H1 (cell line): ENCODE data around the gene KIFBP. TPM values are rescaled to one million over a fixed set of nuclear protein-coding genes. Genes with fewer than 3 reads are reported as not detected.

Source experiments
- CTCF ChIA-PET: fragments of 300-600 bp; sonication (Branson Sonifier 250); formaldehyde crosslinking; loops from one replicate; lab custom pipeline; 2021; ENCODE audit not compliant: partially characterized antibody; lab: Charles Lee
- POLR2A ChIA-PET: fragments of 300-600 bp; sonication (Branson Sonifier 250); formaldehyde crosslinking; loops from one replicate; lab custom pipeline; 2021; ENCODE audit warnings: inconsistent platforms; ENCODE audit not compliant: partially characterized antibody; lab: Charles Lee
- DNase-seq, 2 experiments: peaks; one replicate each; pipeline versions ENCODE4 v3.0.0 to v3.0.0-alpha.2; 2010 to 2022; ENCODE audit warnings: low spot score in 2 of 2, low read depth in 1 of 2, mixed read lengths in 1 of 2
- FAIRE-seq: peaks from 2 replicates; lab custom pipeline; 2011; peaks lifted over from hg19 to GRCh38; lab: Jason Lieb, UNC
- H2AFZ ChIP-seq: 2 replicates; pipeline ENCODE4 v1.8.1; 2012; ENCODE audit warnings: low read length, inconsistent platforms
- H2AK5ac ChIP-seq: 2 replicates; pipeline ENCODE4 v1.6.1; 2013; ENCODE audit warnings: low read depth, low read length
- H2BK120ac ChIP-seq: replicated peaks from 2 replicates; pipeline ENCODE3; 2013; ENCODE audit warnings: low read depth, low read length, inconsistent platforms
- H2BK12ac ChIP-seq: 2 replicates; pipeline ENCODE4 v1.6.1; 2013; ENCODE audit warnings: low read depth, low read length
- H2BK15ac ChIP-seq: 2 replicates; pipeline ENCODE4 v1.6.1; 2013; ENCODE audit warnings: low read length
- H2BK20ac ChIP-seq: 2 replicates; pipeline ENCODE4 v1.6.1; 2013; ENCODE audit warnings: low read length
- H2BK5ac ChIP-seq: 2 replicates; pipeline ENCODE4 v1.6.1; 2013; ENCODE audit warnings: low read depth, low read length
- H3K14ac ChIP-seq: 2 replicates; pipeline ENCODE4 v1.6.1; 2013; ENCODE audit warnings: inconsistent platforms; ENCODE audit not compliant: insufficient read length
- H3K18ac ChIP-seq: 2 replicates; pipeline ENCODE4 v1.6.1; 2013; ENCODE audit warnings: low read length; ENCODE audit errors: extremely low read depth
- H3K23ac ChIP-seq: 2 replicates; pipeline ENCODE4 v1.6.1; 2013; ENCODE audit warnings: inconsistent platforms; ENCODE audit not compliant: insufficient read length
- H3K23me2 ChIP-seq: 2 replicates; pipeline ENCODE4 v1.6.1; 2013; ENCODE audit warnings: low read depth, low read length
- H3K27ac ChIP-seq: 2 replicates; pipeline ENCODE4 v1.6.1; 2011; ENCODE audit warnings: low read depth, low read length, inconsistent platforms
- H3K27me3 ChIP-seq, 4 experiments: replicated peaks in 1 of 4; 1 replicate in 1 of 4; 2 replicates in 3 of 4; pipeline versions ENCODE4 v1.6.1 to v1.8.1; 2011 to 2013; ENCODE audit warnings: low read length in 3 of 4, mild to moderate bottlenecking in 3 of 4, inconsistent platforms in 2 of 4, mixed read lengths in 2 of 4, moderate library complexity in 1 of 4; ENCODE audit not compliant: control insufficient read depth in 3 of 4, insufficient read depth in 3 of 4; ENCODE audit errors: extremely low read depth in 1 of 4
- H3K36me3 ChIP-seq, 4 experiments: 2 replicates each; pipeline versions ENCODE4 v1.6.1 to v1.8.1; 2011 to 2013; ENCODE audit warnings: mild to moderate bottlenecking in 4 of 4, low read length in 3 of 4, moderate library complexity in 2 of 4, control low read depth in 1 of 4, inconsistent platforms in 1 of 4; ENCODE audit not compliant: insufficient read depth in 4 of 4, control insufficient read depth in 2 of 4
- H3K4ac ChIP-seq: replicated peaks from 2 replicates; pipeline ENCODE3; 2013; ENCODE audit warnings: low read length, low read depth, mixed read lengths, inconsistent platforms; ENCODE audit not compliant: insufficient read length
- H3K4me1 ChIP-seq, 4 experiments: replicated peaks in 1 of 4; 1 replicate in 1 of 4; 2 replicates in 3 of 4; pipeline versions ENCODE4 v1.6.1 to v1.8.1; 2011 to 2013; ENCODE audit warnings: low read length in 3 of 4, inconsistent platforms in 2 of 4, mixed read lengths in 1 of 4; ENCODE audit not compliant: insufficient read depth in 4 of 4, control insufficient read depth in 3 of 4
- H3K4me2 ChIP-seq, 2 experiments: 2 replicates each; pipeline versions ENCODE4 v1.6.1 to v1.8.1; 2011 to 2013; ENCODE audit warnings: low read depth in 2 of 2, low read length in 2 of 2, control low read depth in 1 of 2, inconsistent platforms in 1 of 2, mild to moderate bottlenecking in 1 of 2; ENCODE audit not compliant: insufficient read depth in 1 of 2
- H3K4me3 ChIP-seq, 4 experiments: fragments of 200-600, 300-600 bp in 1 of 4; sonication (generic), shearing (Covaris generic), sonication (Bioruptor Twin) in 1 of 4; 2 replicates each; pipeline versions ENCODE4 v1.5.1 to v1.8.1; 2011 to 2016; ENCODE audit warnings: low read length in 4 of 4, low read depth in 3 of 4, control low read depth in 2 of 4, inconsistent platforms in 2 of 4, mild to moderate bottlenecking in 2 of 4, mixed read lengths in 1 of 4, moderate library complexity in 1 of 4; ENCODE audit not compliant: insufficient read depth in 2 of 4; ENCODE audit errors: extremely low read depth in 1 of 4
- H3K56ac ChIP-seq: replicated peaks from 2 replicates; pipeline ENCODE3; 2013; ENCODE audit warnings: low read depth, mild to moderate bottlenecking, mixed read lengths, low read length, inconsistent platforms; ENCODE audit not compliant: insufficient read length
- H3K79me1 ChIP-seq: 2 replicates; pipeline ENCODE4 v1.6.1; 2013; ENCODE audit warnings: low read depth, low read length, control low read depth
- H3K79me2 ChIP-seq, 2 experiments: 2 replicates each; pipeline versions ENCODE4 v1.6.1 to v1.8.1; 2012 to 2013; ENCODE audit warnings: low read length in 2 of 2, mild to moderate bottlenecking in 2 of 2, inconsistent platforms in 1 of 2; ENCODE audit not compliant: insufficient read depth in 2 of 2, control insufficient read depth in 1 of 2
- H3K9ac ChIP-seq, 4 experiments: replicated peaks in 1 of 4; 1 replicate in 1 of 4; 2 replicates in 3 of 4; pipeline versions ENCODE4 v1.6.1 to v1.8.1; 2011 to 2013; ENCODE audit warnings: low read depth in 3 of 4, low read length in 3 of 4, control low read depth in 2 of 4, mild to moderate bottlenecking in 2 of 4, moderate library complexity in 2 of 4, inconsistent platforms in 1 of 4; ENCODE audit errors: extremely low read depth in 1 of 4
- H3K9me3 ChIP-seq, 2 experiments: 2 replicates each; pipeline versions ENCODE4 v1.6.1 to v1.8.1; 2012 to 2013; ENCODE audit warnings: mild to moderate bottlenecking in 2 of 2, moderate library complexity in 2 of 2, control low read depth in 1 of 2, inconsistent platforms in 1 of 2, low read depth in 1 of 2, low read length in 1 of 2, mixed read lengths in 1 of 2; ENCODE audit not compliant: insufficient read depth in 2 of 2
- H4K20me1 ChIP-seq, 2 experiments: replicated peaks in 1 of 2; 2 replicates each; pipeline versions ENCODE3 to v1.8.1; 2011 to 2013; ENCODE audit warnings: inconsistent platforms in 2 of 2, low read length in 2 of 2, mild to moderate bottlenecking in 1 of 2; ENCODE audit not compliant: insufficient read depth in 2 of 2, control insufficient read depth in 1 of 2
- H4K5ac ChIP-seq: 2 replicates; pipeline ENCODE4 v1.6.1; 2013; ENCODE audit warnings: low read length, low read depth, mixed read lengths, inconsistent platforms; ENCODE audit not compliant: insufficient read length
- H4K8ac ChIP-seq: 2 replicates; pipeline ENCODE4 v1.8.0; 2013; ENCODE audit warnings: mild to moderate bottlenecking, moderate library complexity, low read length, inconsistent platforms; ENCODE audit not compliant: insufficient read depth; ENCODE audit errors: extremely low read depth
- H4K91ac ChIP-seq: replicated peaks from 2 replicates; pipeline ENCODE3; 2013; ENCODE audit warnings: low read length, mixed read lengths, inconsistent platforms; ENCODE audit not compliant: insufficient read length
- FOSL1 ChIP-seq: IDR thresholded peaks from 2 replicates; pipeline ENCODE4 v1.6.1; 2011; ENCODE audit warnings: mild to moderate bottlenecking, low read depth, low read length, moderate library complexity; ENCODE audit not compliant: insufficient read depth
- GTF2F1 ChIP-seq: IDR thresholded peaks from 2 replicates; pipeline ENCODE4 v1.6.1; 2012; ENCODE audit warnings: low read depth, low read length, improper control_type of control experiment, borderline replicate concordance
- POU5F1 ChIP-seq: IDR thresholded peaks from 2 replicates; pipeline ENCODE4 v1.6.1; 2011; ENCODE audit warnings: low read depth, mild to moderate bottlenecking, low read length, moderate library complexity
- RBBP5 ChIP-seq: IDR thresholded peaks from 2 replicates; pipeline ENCODE4 v1.7.1; 2012; ENCODE audit warnings: low read depth, mild to moderate bottlenecking, inconsistent platforms, low read length, moderate library complexity, borderline replicate concordance
- SIX5 ChIP-seq: IDR thresholded peaks from 2 replicates; pipeline ENCODE4 v1.6.1; 2011; ENCODE audit warnings: mild to moderate bottlenecking, low read depth, low read length
- SRF ChIP-seq: IDR thresholded peaks from 2 replicates; pipeline ENCODE4 v1.6.1; 2011; ENCODE audit warnings: mild to moderate bottlenecking, low read depth, low read length, moderate library complexity
- TCF12 ChIP-seq: IDR thresholded peaks from 2 replicates; pipeline ENCODE4 v1.6.1; 2011; ENCODE audit warnings: low read depth, mild to moderate bottlenecking, low read length
- TEAD4 ChIP-seq: IDR thresholded peaks from 2 replicates; pipeline ENCODE4 v1.6.1; 2012; ENCODE audit warnings: low read depth, low read length, inconsistent platforms, mixed read lengths
- USF2 ChIP-seq: IDR thresholded peaks from 2 replicates; pipeline ENCODE4 v1.6.1; 2011; ENCODE audit warnings: low read length, improper control_type of control experiment
- WGBS, 2 experiments: shearing (Covaris generic) in 1 of 2; methylation state at CpG; one replicate each; pipeline versions ENCODE4 v1.1.6 to v1.1.7; 2013 to 2015; ENCODE audit warnings: low lambda C conversion rate in 2 of 2, mixed read lengths in 2 of 2, inconsistent platforms in 1 of 2, low coverage in 1 of 2, missing lambda C conversion rate in 1 of 2; ENCODE audit not compliant: insufficient replicate concordance in 2 of 2, insufficient coverage in 1 of 2, insufficient read length in 1 of 2; ENCODE audit errors: extremely low coverage in 1 of 2, missing lambda C conversion rate in 1 of 2; 5-methylcytosine and 5-hydroxymethylcytosine counted together
- polyA plus RNA-seq, 7 experiments: library from polyadenylated mRNA; depleted of rRNA in 3 of 7; stranded (reverse) in 5 of 7; unstranded in 2 of 7; fragments of >200 nt in 5 of 7; fragments of 200-250 nt in 2 of 7; gene quantifications; 1 replicate in 5 of 7; 2 replicates in 1 of 7; 4 replicates in 1 of 7; pipeline versions ENCODE4 v1.2.1 to v1.2.3, GENCODE V29; 2011 to 2013; ENCODE audit warnings: missing spikeins in 2 of 7, mixed read lengths in 2 of 7
- total RNA-seq: library from RNA; stranded (reverse); fragmentation: NEBNext Ultra II Directional; extraction: Animal tissue kit (Norgen Biotek cat#: 25700); gene quantifications from 2 replicates; pipeline ENCODE4 v1.2.1, GENCODE V29; 2021

The KIFBP gene
- total and polyA plus RNA-seq, 2 of the 8 experiments (the other 6 are each of a cell fraction or from before 2014, with no cell fraction given) = 17.3 to 34.6 TPM

- Histone ChIP-seq H2BK15ac (no peak overlapping the region), H2BK12ac (no peak overlapping the region), H3K4me1 (no peaks in the 10 kb centered on the region; a peak in 1 of 7 replicates), H3K9me3 (no peaks in the 10 kb centered on the region), H3K36me3 (no peaks in the 10 kb centered on the region; a peak in 2 of 8 replicates), H3K4me3 (no peak overlapping the region), H4K91ac (no peak overlapping the region), H2BK120ac (no peak overlapping the region), H3K18ac (no peak overlapping the region), H3K56ac (no peak overlapping the region), H3K4me2 (no peak overlapping the region; a peak in 1 of 4 replicates), H3K23me2 (no peaks in the 10 kb centered on the region; the same call in 1 of the 2 replicates), H4K5ac (no peak overlapping the region), H3K14ac (no peak overlapping the region), H4K8ac (no peak overlapping the region), H3K79me1 (peaks cover 7% of the 10 kb centered on the region), H3K79me2 (peaks cover 13 to 79% of the 10 kb centered on the region in 2 experiments), H4K20me1 (no peaks in the 10 kb centered on the region), H3K27ac (no peak overlapping the region), H3K4ac (no peak overlapping the region), H3K27me3 (no peaks in the 10 kb centered on the region)
- DNase-seq = no peak
- WGBS, 2 experiments = 96% methylated on average over 2 of the region's 2 CpGs; no CpG with 5 or more reads in 1 of the 2 experiments
- POLR2A ChIA-PET = interaction anchor here (0.6 to 0.8 kb wide), 2 partner anchors 25 to 187 kb away, joined by 3 to 4 read pairs; partner anchors contain the start of gene SUPV3L1
- TF ChIP-seq FOSL1 (no peak), SRF (no peak), USF2 (no peak), POU5F1 (no peak), SIX5 (no peak), TCF12 (no peak), GTF2F1 (no peak), TEAD4 (no peak), RBBP5 (no peak)
- TF ChIP-seq, all 59 proteins: peak for 0
- Histone ChIP-seq H2BK20ac (no peak overlapping the region), H3K23ac (no peak overlapping the region), H3K9ac (no peak overlapping the region), H2AFZ (no peak overlapping the region), H2AK5ac (no peak overlapping the region), H2BK5ac (no peak overlapping the region)
- CTCF ChIA-PET = interaction anchor here (2.1 kb wide), 1 partner anchor 12 kb away, joined by 8 read pairs; no protein-coding TSS in a partner anchor
- FAIRE-seq = no peak
Observed at GRCh38 chr10:68992636-68993440, 4.2 kb downstream of the KIFBP start.
